Posterior cingulate gyrus (tissue), 11 donors: ENCODE results near the gene MFAP1.

ENCODE experiments used
- DNase-seq, 10 donors: peaks; one replicate each; pipeline versions ENCODE4 v3.0.0 to v3.0.0-alpha.2; 2020 to 2021; ENCODE audit warnings: mixed read lengths in 3 of 10
- intact Hi-C: fragments of 100-400 bp; cut with DNase I; formaldehyde crosslinking; loops from one replicate; pipeline ENCODE4 v1.15.1; 2023

Gene MFAP1

DNA sequence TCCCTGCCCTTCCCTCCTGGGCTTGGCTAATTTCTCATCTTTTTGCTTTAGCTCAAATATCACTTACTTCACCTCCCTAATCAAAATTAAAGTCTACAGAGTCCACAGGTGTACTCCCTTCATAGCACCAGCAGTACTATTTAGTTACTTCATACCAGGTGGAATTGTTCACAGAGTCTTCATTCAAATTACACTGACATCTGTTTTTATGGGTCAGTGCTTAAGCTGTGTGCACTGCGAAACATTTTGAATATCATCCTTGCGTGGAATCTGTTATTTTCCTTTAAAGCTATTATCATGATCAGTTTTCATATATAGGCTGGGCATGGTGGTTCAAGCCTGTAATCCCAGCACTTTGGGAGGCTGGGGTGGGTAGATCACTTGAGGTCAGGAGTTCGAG lies 35.1 kb downstream of the MFAP1 start:
- intact Hi-C loops: no loop called here
- no peak for DNase-seq

DNA sequence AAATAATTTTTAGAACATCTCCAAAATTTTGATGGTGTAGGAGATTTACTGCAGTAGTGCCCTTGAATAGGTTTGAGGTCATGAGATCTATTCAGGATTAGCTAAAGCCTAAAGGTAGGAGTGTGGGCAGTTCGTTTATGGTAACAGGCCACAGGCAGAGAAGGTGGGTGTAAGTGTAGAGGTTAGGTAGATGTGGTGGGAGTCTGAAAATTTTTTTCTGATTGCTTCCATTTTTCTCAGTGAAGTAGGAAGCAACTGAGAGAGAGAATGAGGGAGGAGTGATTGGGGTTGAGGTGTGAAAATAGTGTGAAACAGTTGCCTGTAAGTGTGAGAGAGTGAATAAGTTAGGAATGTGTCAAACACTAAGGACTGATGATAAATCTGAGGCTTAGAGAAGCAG lies 45.5 kb downstream of the MFAP1 start:
- DNase-seq: no peak
- intact Hi-C loops: no loop called here

DNA sequence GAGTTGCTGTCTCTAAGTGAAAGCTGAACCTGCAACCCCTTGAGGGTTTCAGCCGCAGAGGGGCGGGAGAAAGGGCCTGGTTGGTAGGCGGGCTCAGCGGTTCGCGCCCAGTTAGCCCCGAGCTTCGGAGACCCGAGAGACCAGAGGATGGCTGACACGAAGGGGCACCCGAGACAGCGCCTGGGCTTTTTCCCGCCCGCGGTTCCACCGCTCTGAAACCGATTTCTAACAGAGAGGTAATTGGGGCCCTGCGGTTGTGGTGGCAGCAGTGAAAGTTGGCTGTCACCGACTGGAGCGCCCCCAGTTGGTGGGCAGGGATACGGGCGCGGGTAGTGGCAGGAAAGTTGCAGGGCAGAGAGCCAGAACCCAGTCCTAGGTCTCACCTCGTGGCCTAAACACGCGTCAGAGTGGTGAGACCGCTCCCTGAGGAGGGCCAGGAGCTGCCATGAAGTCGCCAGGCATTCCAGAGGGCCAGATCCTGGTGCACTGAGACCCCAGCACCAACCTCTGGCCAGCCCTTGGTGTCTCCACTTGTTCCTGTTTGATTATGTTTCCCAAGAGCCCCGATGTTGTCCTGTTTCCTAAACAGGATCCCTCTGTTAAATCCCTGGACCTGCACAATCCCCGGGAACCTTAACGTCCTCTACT lies 47.1 kb downstream of the MFAP1 start:
- peak in 9 of 10 donors; percentile 50 to 94 (median 67) for DNase-seq

DNA sequence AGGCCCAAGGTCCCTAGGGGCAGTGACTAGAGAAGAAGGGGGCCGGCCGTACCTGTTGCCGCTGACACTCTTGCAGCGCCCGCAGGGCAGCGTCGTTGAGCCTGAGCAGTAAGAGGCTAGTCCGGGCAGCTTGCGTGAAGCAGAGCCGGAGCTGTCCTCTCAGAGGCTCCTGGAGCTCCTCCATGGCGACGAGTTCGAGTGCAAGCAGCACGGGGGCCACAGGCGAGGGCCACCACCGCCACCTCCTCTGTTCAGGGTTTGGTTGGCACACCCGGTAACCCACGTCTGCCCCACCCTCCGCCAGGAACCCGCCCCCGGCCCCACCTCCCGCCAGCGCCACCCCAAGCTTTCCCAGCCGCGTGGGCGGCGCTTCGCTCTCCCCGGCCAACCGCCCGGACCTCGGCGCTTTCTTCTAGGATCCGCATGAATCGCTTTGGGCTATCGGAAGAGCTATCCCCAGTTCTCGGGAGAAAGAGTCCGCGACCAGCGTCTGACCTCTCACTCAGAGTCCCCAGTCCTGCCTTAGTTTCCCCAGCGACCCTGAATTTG lies 47.7 kb downstream of the MFAP1 start, which contains the start of gene ELL3:
TSS of gene ELL3 (minus strand) at position 249 of the 549 bp plus-strand sequence. CDS start at position 184, 65 bp downstream.
- intact Hi-C loops: no loop called here
- DNase-seq: peak in 8 of 10 donors; percentile 41 to 92 (median 65)

More for the DNA sequence above, 47.1 kb downstream of the MFAP1 start:
- intact Hi-C loops: no loop called here

DNA sequence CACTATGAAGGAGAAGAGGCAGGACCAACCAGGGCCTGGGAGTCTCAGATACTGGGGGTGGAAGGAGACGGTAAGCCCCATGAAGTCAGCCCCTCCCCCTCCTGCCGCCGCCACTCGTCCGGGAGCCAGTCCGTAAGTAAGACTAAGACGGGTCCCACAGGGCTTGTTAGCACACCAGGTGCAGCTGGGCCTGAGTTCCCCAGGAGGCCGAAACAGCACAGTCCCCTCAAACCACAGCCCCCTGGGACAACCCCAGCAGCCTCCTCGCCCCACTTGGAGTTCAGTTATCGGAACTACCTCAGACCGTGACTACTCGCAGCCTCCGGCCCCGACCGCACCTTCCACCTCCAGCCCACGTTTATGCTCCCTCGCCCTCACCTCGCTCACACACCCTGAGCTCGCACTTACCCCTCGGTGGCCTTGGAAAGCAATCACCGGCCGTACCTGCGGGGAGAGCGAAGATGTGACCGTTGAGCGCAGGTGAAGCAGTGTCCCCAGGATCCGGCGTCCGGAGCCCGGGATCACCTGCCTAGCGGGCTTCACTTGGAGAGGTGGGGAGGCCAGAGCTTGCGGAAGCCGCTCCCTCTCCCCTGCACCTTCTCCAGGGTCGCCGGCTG lies 48.3 kb downstream of the MFAP1 start:
- intact Hi-C loops: no loop called here
- peak in 2 of 10 donors; percentile 85 to 86 for DNase-seq

DNA sequence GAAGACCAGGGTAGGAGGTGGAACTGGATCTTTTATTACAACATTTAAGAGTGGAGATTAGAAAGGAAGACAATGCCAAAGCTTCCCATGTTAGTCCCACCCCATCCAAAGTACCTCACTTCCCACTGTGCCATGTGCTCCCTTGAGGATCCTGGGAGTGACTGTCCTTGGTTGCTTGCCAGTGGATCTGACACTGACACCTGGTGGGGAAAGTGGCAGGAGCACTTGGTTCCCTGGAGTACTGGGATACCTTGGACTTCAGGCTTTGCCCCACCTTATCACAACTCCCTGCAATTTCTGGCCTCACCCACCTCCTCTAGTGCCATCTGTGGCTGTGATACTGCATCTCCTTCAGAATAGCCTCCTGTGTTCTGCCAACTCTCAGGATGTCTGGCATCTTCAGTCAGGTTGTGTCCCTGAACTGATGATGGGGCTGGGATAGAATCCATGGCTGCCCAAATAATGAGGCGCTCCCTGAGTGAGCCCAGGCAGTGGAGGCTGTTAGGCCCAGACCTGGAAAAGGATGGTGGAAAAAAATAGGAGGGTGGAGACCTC lies 49.0 kb downstream of the MFAP1 start:
- intact Hi-C loops: no loop called here
- DNase-seq: peak in 2 of 10 donors; percentile 27 to 33

DNA sequence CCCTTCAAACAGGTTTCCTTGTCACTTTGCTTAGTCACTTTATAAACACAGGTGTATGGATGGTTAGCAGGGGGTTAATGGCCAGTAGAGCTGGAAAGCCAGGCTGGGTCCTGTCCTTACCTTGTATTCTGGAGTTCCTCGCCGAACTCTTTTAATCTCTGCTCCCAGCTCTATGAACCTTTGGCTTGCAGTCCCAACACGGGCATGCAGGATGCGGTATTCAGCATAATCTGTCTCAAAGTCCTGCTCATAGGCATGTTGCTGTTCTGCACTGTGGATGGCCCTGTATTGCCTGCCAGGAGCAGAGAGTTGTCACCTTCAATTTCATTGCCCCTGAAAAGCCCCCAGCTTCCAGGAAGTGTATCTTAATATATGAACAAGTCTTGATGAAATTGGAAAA lies 50.4 kb downstream of the MFAP1 start:
- intact Hi-C loops: no loop called here
- DNase-seq: no peak

DNA sequence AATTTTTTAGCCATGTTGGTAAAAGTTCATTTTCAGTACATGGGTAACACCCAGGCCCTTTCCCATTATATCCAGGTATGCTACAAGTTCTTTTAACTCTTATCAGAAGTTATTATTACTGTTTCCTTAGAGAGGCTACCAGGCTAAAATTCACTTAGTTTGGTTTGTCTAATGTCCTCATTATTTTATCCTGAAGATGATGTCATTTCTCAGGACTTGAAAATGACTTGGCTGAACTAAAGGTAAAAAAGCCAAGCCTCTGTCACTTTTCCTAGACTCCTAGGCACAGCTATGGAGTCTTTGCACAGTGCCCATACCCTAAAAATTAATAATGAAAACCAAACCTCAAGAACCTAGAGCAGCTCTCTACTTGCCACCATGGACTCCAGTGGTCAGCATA lies 51.9 kb downstream of the MFAP1 start:
- no peak for DNase-seq
- intact Hi-C loops: no loop called here

DNA sequence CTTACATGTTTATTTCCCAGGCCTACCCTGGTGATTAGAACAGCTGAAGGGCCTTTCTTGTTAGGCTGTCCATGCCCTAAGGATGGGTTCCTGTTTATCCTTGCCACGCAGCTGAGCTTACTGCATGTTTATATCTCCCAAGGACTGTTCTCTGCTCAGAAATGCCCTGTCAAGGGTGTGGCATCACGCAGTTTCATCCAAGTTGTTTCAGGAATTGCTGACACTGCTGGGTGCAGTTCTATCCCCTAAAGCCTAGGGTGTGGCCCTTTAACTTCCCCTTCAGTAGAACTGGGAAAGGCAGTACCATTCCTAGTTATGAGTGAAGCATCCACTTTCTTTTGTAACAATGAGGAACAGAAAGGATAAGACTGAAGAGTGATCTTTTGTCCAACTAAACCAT lies 52.7 kb downstream of the MFAP1 start:
- intact Hi-C loops: no loop called here
- DNase-seq: no peak

DNA sequence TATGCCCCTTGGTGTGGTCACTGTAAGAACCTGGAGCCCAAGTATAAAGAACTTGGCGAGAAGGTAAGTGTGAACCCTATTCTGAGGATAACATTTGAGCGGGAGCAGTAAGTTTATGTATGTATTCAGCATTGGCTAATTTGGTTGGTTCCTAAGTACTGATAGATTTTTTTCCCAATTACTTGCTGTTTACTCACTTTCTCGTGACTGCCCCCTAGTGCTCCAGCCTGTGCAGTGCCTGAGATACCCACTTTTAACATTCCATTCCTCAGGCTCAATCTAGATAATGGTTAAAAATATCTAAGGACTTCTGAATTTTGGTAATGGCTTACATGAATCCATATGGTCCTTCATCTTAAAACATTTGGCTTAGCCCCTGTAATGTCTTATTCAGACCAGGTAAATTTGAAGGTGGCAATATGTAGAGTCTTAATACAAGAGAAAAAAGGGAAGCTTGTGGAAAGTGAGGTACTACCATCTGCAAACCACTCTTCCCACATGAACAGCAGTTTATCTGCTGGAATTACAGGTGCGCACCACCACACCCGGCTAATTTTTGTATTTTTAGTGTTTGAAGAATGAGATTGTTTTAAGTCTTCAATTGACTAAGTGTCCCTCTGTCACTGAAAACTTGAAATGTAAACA lies 54.8 kb downstream of the MFAP1 start:
- intact Hi-C loops: no loop called here

DNA sequence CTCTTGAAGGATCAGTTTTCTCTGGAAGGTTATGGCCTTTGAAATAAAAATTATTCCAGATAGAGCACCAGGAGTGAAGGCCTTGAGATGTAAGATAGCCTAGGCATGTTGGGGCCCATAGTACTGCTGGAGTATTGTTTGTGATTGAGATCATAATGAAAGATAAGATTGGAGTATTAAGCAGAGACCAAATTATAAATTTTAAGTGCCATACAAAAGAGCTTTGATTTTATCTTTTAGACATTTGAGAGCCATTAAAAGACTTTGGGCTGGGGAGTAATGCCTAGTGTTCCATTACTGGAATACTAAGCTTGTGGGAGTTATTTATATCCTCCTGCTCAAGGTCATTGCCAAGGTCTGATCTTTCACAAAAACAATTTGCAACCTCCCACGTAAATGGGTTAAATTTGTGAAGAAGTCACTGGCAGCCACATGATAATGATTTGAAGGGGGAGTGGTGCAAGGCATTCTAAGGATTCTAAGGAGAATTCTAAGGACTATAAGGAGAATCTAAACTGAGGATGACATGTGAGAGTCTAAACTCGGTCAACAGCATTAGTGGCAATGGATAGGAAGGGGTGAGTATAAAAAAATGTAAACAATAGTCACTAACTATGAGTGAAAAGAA lies 60.6 kb downstream of the MFAP1 start:
- DNase-seq: no peak
- intact Hi-C loops: no loop called here

More for the DNA sequence above, 54.8 kb downstream of the MFAP1 start:
- peak in 6 of 10 donors; percentile 48 to 91 (median 58) for DNase-seq

DNA sequence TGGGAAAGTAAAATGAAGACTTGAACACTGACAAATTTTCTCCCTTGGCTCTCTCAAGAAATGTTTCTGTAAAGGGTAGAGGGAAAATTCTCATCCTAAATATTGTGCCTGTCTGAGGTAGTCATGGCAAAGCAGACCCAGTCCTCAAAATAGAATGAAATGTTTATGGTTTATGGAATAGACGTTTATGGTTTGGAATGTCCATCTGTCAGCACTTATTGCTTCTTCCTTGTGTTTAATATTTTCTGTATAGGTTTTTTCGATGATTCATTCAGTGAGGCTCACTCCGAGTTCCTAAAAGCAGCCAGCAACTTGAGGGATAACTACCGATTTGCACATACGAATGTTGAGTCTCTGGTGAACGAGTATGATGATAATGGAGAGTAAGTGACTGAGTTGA lies 61.7 kb downstream of the MFAP1 start:
- DNase-seq: no peak
- intact Hi-C loops: no loop called here
